Measurements from ENCODE around the gene CAPSL.

The CAPSL gene

DNA sequence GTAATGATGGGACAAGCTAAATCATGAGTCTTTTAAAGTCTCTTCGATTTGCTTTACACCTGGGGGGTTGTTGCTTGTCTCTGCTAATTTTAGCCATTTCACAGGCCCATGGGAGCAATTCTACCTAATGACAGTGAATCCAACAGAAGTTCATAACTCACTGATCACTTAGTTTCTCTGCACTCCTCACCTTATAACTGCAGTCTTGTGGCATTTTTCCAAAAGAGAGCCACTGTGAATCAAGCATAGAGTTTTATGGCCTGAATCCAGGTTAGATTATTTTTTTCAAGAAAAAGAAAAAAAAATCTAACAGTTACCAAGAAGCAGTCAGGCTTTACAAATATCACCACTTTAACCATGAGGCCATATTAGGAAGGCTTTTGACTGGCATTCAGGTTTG is 83.2 kb downstream of the CAPSL start:
- Histone ChIP-seq H2AFZ (ENCODE audit: low read depth, low read length) (no peak overlapping the region), H3K4me3 (ENCODE audit: low read length) (no peak overlapping the region), H3K79me2 (ENCODE audit: low read length) (no peaks in the 10 kb centered on the region), H3K27me3 (ENCODE audit: low read depth, low read length) (no peaks in the 10 kb centered on the region), H3K9me3 (ENCODE audit: insufficient read depth, low read length) (no peaks in the 10 kb centered on the region), H3K9ac (ENCODE audit: low read length) (no peak overlapping the region), H3K4me2 (ENCODE audit: low read length) (no peak overlapping the region), H3K27ac (ENCODE audit: low read length) (no peak overlapping the region), H4K20me1 (ENCODE audit: insufficient read depth, low read length) (no peaks in the 10 kb centered on the region), H3K4me1 (ENCODE audit: low read length) (peaks cover 32% of the 10 kb centered on the region), H3K36me3 (replicated peaks; ENCODE audit: low read depth, low read length) (no peaks in the 10 kb centered on the region)
- no peak for TF ChIP-seq EZH2phosphoT487 (IDR thresholded peaks at IDR 0.05; ENCODE audit: low read depth)
- TF ChIP-seq, protein P1, sequence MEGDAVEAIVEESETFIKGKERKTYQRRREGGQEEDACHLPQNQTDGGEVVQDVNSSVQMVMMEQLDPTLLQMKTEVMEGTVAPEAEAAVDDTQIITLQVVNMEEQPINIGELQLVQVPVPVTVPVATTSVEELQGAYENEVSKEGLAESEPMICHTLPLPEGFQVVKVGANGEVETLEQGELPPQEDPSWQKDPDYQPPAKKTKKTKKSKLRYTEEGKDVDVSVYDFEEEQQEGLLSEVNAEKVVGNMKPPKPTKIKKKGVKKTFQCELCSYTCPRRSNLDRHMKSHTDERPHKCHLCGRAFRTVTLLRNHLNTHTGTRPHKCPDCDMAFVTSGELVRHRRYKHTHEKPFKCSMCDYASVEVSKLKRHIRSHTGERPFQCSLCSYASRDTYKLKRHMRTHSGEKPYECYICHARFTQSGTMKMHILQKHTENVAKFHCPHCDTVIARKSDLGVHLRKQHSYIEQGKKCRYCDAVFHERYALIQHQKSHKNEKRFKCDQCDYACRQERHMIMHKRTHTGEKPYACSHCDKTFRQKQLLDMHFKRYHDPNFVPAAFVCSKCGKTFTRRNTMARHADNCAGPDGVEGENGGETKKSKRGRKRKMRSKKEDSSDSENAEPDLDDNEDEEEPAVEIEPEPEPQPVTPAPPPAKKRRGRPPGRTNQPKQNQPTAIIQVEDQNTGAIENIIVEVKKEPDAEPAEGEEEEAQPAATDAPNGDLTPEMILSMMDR (IDR thresholded peaks at IDR 0.05; ENCODE audit: low read depth, low read length), result no peak

All from OCI-LY3 (cell line).